A673 (cell line): ENCODE results near the gene NDUFS3. TPM values are rescaled to one million over a fixed set of nuclear protein-coding genes. Genes with fewer than 3 reads are reported as not detected.

Experiments
- BruUV-seq: library from RNA; stranded (reverse); fragments of 400-500 nt; replicated peaks from 2 replicates; lab custom pipeline; 2021; lab: Mats Ljungman, UMichigan
- CTCF ChIA-PET: fragments of 300-600 bp; sonication (Branson Sonifier 250); formaldehyde crosslinking; loops from one replicate; lab custom pipeline; 2022; ENCODE audit warnings: antibody characterized with exemption; lab: Charles Lee
- POLR2A ChIA-PET: fragments of 300-600 bp; sonication (Branson Sonifier 250); formaldehyde crosslinking; loops from one replicate; lab custom pipeline; 2022; ENCODE audit warnings: antibody characterized with exemption; ENCODE audit not compliant: low non-redundant PET; lab: Charles Lee
- DNase-seq: peaks from one replicate; pipeline ENCODE4 v3.0.0-alpha.2; 2015; ENCODE audit warnings: low spot score
- H3K27ac ChIP-seq: fragments of 200-600 bp; sonication (generic); 2 replicates; pipeline ENCODE4 v1.5.1; 2016; ENCODE audit warnings: mixed run types, low read depth, mild to moderate bottlenecking, mixed read lengths, antibody characterized with exemption, low read length; ENCODE audit not compliant: poor library complexity, severe bottlenecking
- H3K27me3 ChIP-seq: fragments of 200-600 bp; sonication (generic); replicated peaks from 2 replicates; pipeline ENCODE4 v1.6.1; 2017; ENCODE audit warnings: mixed run types, low read depth, mild to moderate bottlenecking, mixed read lengths, antibody characterized with exemption, low read length; ENCODE audit not compliant: insufficient read depth, poor library complexity
- H3K36me3 ChIP-seq: fragments of 200-600 bp; sonication (generic); 2 replicates; pipeline ENCODE4 v1.6.1; 2016; ENCODE audit warnings: mixed run types, mild to moderate bottlenecking, mixed read lengths, antibody characterized with exemption, low read length; ENCODE audit not compliant: insufficient read depth, poor library complexity, severe bottlenecking
- H3K4me1 ChIP-seq: fragments of 200-600 bp; sonication (generic); 2 replicates; pipeline ENCODE4 v1.6.1; 2017; ENCODE audit warnings: mixed run types, mild to moderate bottlenecking, mixed read lengths, antibody characterized with exemption, low read length; ENCODE audit not compliant: insufficient read depth, poor library complexity, severe bottlenecking
- H3K4me3 ChIP-seq: fragments of 200-600 bp; sonication (generic); 2 replicates; pipeline ENCODE4 v1.5.1; 2016; ENCODE audit warnings: low read depth, mixed run types, mild to moderate bottlenecking, mixed read lengths, low read length; ENCODE audit not compliant: poor library complexity, severe bottlenecking
- H3K9me3 ChIP-seq: fragments of 200-600 bp; sonication (generic); 2 replicates; pipeline ENCODE4 v1.6.1; 2016; ENCODE audit warnings: mixed run types, low read depth, mild to moderate bottlenecking, mixed read lengths, antibody characterized with exemption, low read length; ENCODE audit not compliant: poor library complexity, severe bottlenecking
- EZH2 ChIP-seq: fragments of 200-600 bp; sonication (generic); IDR thresholded peaks from 2 replicates; pipeline ENCODE4 v1.6.1; 2017; ENCODE audit warnings: borderline replicate concordance, low read depth, mild to moderate bottlenecking, mixed read lengths, antibody characterized with exemption, low read length; ENCODE audit not compliant: poor library complexity, severe bottlenecking
- intact Hi-C: fragments of 100-400 bp; cut with micrococcal nuclease; formaldehyde crosslinking; loops from one replicate; pipeline ENCODE4 v1.10.0; 2022; ENCODE audit not compliant: unreplicated experiment
- total RNA-seq: library from RNA; stranded (reverse); gene quantifications from 2 replicates; pipeline ENCODE4 v1.2.3, GENCODE V29; 2021
- TF ChIP-seq, protein P1 (sequence below): fragments of 300-800, 200-600 bp; sonication (generic); conservative IDR thresholded peaks from 2 replicates; pipeline ENCODE4 v1.5.1; 2017; ENCODE audit warnings: low read depth, mild to moderate bottlenecking, antibody characterized with exemption, low read length, moderate library complexity, mixed read lengths

Gene NDUFS3
- total RNA-seq, 1 experiment from 2014 or later: 444 TPM

DNA sequence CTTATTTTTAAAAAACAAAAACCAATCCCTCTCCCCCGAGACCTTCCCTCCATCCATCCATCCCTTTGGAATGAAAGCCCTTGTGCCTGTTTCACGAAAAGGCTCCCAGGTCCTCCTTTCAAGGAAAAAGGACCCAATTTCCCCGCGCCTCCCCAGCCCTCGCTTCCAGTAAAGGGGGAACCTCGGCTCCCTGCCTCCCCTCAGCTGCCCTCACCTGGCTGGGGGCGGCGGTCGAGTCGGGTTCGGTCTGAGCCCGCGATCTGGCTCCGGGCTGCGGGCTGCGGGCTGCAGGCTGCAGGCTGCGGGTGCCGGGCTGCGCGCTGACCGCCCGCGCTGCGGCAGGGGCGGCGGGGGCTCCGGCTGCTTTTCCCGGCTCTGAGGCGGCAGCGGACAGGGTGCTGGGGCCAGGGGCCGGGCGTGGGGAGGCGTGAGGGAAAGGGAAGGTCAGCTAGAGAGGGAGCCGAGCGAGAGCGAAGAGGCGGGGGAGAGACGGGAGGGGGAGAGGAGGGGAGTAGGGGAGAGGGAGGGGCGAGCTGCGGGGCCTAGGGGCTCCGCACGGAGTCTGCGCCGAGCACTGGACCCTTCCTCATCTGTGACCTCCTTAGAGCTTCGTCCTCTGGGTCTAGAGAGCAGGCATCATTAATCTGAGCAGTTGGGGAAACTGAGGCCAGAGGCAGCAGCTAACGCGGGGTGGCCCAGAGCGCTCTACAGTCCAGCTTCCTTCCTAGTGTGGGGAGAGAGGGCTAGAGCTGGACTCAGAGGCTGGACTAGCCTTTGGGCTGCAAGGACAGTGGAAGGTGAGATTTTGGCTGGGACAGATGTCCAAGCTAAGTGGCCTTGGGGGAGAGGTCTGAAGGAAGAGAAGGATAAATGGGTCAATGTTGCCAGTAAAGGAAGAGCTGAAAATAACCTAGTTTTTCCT, 15.3 kb downstream of the NDUFS3 start, which contains the start of gene C1QTNF4:
C1QTNF4 (minus strand) TSS at position 478 of the 922 bp plus-strand sequence. CDS start 3,601 bp downstream, outside the sequence.
- TF ChIP-seq, protein P1, sequence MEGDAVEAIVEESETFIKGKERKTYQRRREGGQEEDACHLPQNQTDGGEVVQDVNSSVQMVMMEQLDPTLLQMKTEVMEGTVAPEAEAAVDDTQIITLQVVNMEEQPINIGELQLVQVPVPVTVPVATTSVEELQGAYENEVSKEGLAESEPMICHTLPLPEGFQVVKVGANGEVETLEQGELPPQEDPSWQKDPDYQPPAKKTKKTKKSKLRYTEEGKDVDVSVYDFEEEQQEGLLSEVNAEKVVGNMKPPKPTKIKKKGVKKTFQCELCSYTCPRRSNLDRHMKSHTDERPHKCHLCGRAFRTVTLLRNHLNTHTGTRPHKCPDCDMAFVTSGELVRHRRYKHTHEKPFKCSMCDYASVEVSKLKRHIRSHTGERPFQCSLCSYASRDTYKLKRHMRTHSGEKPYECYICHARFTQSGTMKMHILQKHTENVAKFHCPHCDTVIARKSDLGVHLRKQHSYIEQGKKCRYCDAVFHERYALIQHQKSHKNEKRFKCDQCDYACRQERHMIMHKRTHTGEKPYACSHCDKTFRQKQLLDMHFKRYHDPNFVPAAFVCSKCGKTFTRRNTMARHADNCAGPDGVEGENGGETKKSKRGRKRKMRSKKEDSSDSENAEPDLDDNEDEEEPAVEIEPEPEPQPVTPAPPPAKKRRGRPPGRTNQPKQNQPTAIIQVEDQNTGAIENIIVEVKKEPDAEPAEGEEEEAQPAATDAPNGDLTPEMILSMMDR: no peak
- peak; percentile 96 for TF ChIP-seq EZH2
- ChIA-PET CTCF (no interaction called here), POLR2A (interaction anchor here (0.6 kb wide), 1 partner anchor 58 kb away, joined by 9 read pairs; no protein-coding TSS in a partner anchor)
- BruUV-seq: no TSS peak
- peak within 1 kb of the TSS; percentile 51 for H3K4me3 ChIP-seq
- no peaks in the 10 kb centered on the region for H3K36me3 ChIP-seq
- H3K9me3 ChIP-seq: no peaks in the 10 kb centered on the region
- H3K27ac ChIP-seq: no peak within 1 kb of the TSS
- no peak for DNase-seq
- H3K4me1 ChIP-seq: peaks cover 3% of the 10 kb centered on the region
- H3K27me3 ChIP-seq: peaks cover 32% of the 10 kb centered on the region
- intact Hi-C loops: no loop called here

DNA sequence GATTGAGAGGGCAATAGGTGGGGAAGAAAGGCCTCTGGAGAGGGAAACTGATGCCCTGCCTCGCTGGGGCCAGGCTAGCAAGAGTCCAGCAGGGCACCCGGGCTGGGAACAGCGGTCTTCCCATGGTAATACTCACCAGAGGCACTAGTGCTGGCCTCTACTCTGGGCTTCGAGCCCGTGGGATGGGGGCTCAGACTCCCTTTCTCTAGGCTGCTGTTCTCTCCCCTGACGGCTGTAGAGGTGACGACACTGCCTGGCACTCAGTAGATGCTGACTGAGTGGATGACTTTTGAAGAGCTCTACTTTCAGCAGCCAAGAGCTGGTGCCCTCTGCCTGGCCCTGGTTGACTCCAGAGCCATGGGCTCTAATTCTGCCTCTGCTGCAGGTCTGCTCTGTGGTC, 16.2 kb downstream of the NDUFS3 start:
- H3K36me3 ChIP-seq: no peaks in the 10 kb centered on the region
- no TSS peak for BruUV-seq
- no peaks in the 10 kb centered on the region for H3K9me3 ChIP-seq
- H3K27ac ChIP-seq: no peak overlapping the region
- no peak overlapping the region for H3K4me3 ChIP-seq
- H3K4me1 ChIP-seq: peaks cover 10% of the 10 kb centered on the region
- DNase-seq: no peak
- H3K27me3 ChIP-seq: peaks cover 32% of the 10 kb centered on the region
- CTCF ChIA-PET: no interaction called here
- TF ChIP-seq, protein P1: no peak
- TF ChIP-seq EZH2: no peak
- POLR2A ChIA-PET: interaction anchor here (0.6 to 1.1 kb wide), 2 partner anchors 32 to 988 kb away, joined by 3 read pairs; no protein-coding TSS in a partner anchor
- intact Hi-C loops: no loop called here

DNA sequence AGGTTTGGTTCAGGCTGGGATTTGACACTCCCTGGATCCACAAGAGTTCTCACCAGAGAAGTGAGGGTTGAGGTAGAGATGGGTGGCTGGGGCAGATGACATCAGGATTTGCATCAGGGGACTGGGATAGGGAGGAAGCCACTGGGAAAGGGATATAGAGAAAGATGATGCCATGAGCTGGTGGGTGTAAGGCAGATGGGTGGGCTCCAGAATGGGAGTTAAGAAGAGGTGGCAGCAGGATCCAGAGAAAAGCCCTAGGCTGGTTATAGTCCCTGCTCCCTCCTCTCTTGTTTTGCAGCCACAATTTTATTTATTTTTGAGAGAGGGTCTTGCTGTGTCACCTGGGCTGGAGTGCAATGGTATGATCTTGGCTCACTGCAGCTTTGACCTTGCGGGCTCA, 17.1 kb downstream of the NDUFS3 start:
- POLR2A ChIA-PET: interaction anchor here (1.1 kb wide), 1 partner anchor 31 kb away, joined by 3 read pairs; no protein-coding TSS in a partner anchor
- peaks cover 32% of the 10 kb centered on the region for H3K27me3 ChIP-seq
- intact Hi-C loops: no loop called here
- peaks cover 10% of the 10 kb centered on the region for H3K4me1 ChIP-seq
- no TSS peak for BruUV-seq
- CTCF ChIA-PET: no interaction called here
- no peak overlapping the region for H3K4me3 ChIP-seq
- no peaks in the 10 kb centered on the region for H3K36me3 ChIP-seq
- TF ChIP-seq, protein P1: no peak
- no peak for TF ChIP-seq EZH2
- no peak overlapping the region for H3K27ac ChIP-seq
- no peaks in the 10 kb centered on the region for H3K9me3 ChIP-seq
- DNase-seq: no peak
